GM21786 (cell line): ENCODE measurements around the gene NUAK2.
A peak's percentile ranks its signal among the peaks of the same experiment; 100 is the strongest.

Experiments used
- ATAC-seq: cut with Tn5 transposase; IDR thresholded peaks from one replicate; pipeline ENCODE4 v1.9.1; 2021; ENCODE audit not compliant: unreplicated experiment

The NUAK2 gene

GRCh38 chr1:205319081-205320018 is 2.2 kb downstream of the NUAK2 start:
- no peak for ATAC-seq

DNA sequence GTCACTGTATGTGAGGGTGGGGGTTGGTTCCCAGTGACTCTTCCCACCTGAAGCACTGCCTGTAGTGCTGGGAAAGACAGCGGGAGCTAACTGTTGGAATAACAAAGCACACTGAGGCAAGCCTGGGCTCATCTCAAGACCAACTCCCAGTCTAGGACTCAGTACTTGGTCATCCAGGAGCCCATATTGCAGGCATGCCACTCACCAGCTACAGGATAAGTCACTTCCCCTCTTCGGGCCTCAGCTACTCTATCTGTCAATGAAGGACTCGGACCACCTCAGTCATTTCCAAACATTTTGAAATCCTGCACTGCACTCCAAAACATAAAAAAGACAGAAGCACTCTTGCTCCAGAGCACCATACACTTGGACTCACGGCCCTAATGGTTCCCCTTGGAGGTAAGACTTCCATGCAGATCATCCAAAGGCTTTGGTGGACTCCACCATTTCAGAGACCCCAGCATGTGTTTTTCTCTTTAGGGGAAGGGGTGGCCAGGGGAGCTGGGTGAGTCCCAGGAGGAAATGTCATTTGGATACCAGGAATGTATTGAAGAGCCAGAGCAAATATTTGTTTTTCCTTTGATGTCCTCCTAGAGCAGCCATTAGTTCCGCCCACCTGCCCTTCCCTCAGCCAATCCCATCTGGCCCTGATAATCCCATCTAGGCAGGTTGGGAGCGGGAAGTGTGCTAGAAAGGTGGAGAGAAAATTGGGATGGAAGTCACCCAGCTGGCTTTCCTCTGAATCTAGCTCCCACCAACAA is 3.1 kb downstream of the NUAK2 start:
- ATAC-seq = no peak

GRCh38 chr1:205317311-205317917 is 4.1 kb downstream of the NUAK2 start:
- no peak for ATAC-seq

DNA sequence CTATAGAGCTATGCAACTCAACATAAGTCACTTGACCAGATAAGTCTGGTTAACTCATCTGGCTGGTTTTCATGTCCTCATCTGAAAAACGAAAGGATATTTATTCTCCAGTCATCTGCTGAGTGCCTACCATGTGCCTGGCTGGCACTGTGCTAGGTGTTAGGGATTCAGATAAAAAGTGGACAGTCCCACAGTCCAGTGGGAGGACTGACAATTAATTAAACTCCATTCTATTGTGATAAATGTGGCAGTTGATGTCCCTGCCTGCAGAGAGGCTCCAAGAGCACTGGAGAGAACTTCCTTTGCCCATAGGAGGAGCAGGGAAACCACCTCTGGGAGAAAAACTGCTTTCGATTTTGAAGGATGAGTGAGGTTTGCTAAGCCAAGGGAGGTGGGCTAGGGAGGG is 5.4 kb downstream of the NUAK2 start:
- no peak for ATAC-seq

DNA sequence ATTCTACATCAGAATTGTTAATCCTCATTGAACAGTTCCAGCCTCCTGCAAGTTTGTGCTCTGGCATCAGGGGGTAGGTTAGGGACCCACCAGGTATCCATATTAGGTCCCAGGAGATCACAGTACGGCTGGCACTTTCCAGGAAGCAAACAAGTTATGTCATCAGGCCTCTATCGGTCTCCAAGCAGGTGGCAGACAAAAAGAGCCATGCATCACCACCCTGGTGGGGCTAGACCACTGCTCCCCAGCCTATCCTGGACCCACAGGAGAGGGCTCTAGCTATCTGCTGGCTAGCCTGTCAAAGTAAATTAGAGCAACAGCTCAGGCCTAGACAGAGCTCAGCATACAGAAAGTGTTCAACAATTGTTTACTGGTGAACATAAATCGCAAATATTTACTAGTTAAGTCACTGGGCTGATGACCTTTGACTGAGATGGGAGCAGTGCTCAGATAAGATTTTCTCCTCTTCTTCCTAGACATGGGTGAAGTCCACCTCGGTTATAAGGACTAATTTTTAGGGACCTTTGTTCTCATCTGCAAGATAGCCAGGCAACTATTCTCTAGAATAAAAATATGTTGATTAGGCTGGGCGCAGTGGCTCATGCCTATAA is 6.4 kb downstream of the NUAK2 start:
- no peak for ATAC-seq

DNA sequence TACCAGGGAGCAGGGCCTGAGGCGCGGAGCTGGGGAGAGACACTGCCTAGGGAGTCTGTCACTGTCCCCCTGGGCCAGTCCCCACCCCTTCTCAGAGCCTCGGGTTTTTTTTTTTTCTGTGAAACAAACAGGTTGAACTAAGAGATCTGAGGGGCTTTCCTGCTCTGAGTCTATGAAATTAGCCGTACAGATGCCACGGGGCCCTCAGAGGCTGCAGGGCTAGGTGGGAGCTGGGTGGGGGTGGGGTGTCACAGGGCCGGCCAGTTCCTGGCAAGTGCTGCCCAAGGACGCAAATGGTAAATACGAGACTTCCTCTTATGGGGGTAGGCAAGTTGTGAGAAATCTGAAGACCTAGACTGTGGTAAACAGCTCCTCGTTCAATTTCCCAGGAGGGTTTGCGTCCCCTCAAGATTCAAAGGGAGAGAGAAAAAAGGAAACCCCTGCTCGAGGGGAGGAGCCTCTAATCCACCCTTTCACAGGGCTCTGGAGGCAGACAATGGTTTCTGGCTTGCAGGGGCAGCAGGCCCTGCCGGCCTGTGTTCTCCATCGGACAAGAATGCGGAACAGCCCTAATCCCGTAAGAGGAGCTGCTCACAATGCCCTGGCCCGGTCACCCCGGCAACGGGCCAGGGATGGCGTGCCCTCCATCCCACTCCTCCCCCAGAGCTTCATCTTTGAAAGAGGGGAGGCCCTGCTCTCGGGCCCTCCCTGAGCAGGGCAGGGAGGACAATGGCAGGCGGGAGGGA is 7.8 kb downstream of the NUAK2 start:
- peak; percentile 55 for ATAC-seq

- ATAC-seq = no peak
These were observed 8.5 kb downstream of the NUAK2 start for GRCh38 chr1:205312866-205313562.

DNA sequence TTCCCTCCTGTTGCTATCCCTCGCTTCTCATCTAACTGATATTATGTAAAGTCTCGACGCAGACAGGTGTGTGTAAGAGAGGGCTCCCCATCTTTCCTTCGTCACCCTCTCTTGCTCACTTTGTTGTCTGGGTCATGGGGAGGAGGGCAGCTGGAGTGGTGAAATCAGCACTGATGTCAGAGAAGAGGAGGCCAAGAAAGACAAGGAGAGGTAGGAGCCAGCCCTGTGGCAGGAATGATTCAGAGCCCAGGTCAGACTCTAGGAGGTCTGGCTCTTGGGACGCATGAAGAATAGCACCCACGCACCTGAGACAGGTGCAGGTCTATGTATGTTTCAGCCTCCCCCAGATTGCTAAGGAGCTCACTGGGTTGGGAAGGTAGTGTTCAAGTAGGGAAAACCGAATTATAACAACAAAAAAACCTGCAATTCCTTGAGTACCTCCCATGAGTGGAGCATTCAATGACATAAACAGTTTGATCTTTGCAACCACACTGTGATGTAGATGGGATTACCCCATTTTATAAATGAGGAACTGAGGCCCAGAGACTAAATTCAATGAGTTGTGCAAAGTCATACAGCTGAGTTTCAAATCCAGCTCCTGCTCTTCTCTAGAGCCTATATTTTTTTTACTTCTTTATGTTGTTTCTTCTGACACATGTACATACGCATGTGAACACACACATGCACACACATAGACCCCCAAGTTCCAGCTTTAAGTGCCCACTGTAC is 10.4 kb downstream of the NUAK2 start:
- no peak for ATAC-seq

DNA sequence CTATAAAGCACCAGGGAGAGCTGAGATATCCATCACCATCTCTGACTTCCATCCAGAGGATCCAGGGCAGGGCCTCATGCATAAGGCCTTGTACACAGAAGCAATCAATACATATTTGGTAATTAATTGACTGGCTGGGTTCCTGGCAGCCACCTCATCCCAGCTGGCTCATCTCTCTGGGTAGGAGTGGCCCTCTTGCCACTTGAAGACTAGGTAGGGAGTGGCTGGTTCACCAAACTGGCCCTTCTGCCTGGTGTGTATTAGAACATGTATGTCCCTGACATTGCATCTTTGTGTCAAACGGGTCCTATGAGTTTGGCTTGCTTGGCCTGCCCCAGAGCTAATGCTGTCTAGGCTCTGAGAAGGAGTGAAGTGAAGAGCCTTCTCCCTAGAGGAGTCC is 11.8 kb downstream of the NUAK2 start:
- no peak for ATAC-seq

DNA sequence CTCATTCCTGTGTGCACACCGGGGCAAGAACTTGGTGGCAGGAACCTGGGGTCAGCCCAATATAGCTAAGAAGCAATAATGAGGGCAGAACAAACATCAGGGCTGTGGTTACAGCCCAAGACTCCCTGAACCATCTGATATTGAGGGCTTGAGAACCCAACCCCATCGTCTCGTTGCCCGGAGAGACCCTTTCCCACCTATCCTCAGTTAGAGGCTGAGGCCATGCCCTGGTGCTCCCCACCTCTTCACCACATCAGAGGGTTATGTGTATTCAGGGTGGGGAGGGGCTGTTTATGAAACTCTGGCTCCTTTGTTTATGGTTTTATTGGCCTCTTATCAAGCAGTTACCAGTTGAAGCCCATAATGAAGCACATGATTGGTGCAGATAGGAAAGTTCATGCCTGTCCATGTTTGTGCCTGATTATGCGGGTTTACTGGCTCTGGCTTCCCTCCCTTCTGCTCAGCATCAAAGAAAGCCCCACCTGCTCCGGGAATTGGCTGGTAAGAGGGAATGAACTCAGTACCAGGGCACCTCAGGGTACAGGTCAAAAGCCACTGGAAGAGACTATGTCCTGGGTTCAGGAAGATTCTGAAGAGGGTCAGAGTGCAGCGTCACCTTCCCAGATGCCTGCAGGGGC is 14.5 kb downstream of the NUAK2 start:
- no peak for ATAC-seq

DNA sequence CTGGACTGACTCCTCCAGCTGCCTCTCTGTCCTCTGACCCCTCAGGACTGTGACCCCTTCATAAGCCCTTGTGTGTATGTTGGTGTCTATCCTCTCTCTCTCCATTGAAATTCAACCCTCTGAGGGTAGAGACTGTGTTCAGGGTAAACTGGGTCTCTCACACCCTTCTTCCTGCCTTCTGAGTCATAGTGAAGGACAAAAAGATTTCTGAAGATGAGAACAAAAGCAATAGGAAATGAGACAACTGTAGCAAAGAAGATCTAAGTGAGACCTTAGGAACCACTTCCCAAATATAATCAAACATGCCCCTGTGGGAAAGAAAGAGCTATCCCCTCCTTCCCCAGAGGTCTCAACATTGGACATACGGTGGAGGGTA is 16.9 kb downstream of the NUAK2 start:
- ATAC-seq = no peak

DNA sequence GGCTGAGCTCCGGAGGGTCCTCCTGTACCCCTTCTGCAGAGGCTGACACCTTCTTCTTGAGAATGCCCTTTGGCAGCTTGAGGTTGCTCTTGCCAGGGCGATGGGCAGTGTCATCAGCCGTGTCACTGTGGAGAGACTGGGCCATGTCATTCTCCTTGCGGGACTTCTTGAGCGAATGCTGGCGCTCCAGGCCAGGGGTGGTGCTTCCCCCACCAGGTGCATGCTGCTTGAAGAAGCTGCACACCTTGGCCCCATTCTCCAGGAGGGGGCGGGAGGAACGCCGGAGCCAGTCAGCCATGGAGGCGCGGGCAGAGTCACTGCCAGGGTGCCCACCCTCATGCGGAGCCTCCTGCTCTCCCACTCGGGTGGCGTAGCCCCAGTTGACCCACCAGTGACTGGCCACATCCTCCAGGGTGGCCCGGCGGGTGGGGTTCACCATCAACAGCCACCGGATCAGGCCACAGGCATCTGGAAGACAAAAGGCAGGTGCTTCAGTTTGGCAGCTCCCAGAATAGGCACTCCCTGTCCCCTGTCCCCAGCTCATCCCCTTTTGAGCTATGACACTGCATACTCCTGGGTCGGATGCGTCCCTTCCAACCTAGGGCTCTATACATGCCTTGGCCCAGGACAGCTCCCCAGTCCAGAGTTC is 17.4 kb downstream of the NUAK2 start:
- ATAC-seq = no peak

- no peak for ATAC-seq
These were observed 18.2 kb downstream of the NUAK2 start for GRCh38 chr1:205303247-205303888.

DNA sequence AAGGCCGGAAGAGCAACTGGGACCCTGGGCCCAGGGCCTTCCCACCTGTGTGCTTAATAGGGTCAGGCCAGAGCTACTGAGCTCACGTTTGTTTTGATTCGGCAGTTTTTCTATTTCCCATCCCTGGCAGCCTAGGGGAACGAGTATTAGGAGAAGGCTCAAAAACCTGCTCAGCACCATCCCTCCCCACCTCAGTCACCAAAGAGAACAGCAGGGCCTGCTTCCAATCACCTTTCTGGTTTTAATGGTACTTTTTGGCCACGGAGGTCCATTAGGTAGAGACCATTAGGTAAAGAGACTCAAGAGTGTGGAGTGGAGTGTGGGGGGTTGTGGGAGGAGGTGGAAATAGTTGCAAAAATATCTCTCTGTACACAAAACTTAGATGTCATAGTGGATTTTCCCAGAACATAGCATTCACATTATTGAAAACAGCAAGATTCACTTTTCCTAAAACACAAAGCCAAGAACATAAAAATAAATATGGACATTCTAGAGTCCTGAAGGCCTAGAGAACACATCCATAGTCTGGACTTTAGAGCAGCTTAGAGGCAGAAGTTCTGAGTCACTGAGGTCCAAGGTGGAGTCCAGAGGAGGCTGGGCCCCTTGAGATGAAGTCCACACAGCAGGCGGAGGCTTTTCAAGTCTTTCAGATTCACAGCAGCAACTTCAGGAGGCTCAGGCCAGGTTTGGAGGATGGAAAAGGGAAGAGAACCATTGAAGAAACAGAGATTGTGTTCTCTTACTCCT is 19.5 kb downstream of the NUAK2 start:
- no peak for ATAC-seq

DNA sequence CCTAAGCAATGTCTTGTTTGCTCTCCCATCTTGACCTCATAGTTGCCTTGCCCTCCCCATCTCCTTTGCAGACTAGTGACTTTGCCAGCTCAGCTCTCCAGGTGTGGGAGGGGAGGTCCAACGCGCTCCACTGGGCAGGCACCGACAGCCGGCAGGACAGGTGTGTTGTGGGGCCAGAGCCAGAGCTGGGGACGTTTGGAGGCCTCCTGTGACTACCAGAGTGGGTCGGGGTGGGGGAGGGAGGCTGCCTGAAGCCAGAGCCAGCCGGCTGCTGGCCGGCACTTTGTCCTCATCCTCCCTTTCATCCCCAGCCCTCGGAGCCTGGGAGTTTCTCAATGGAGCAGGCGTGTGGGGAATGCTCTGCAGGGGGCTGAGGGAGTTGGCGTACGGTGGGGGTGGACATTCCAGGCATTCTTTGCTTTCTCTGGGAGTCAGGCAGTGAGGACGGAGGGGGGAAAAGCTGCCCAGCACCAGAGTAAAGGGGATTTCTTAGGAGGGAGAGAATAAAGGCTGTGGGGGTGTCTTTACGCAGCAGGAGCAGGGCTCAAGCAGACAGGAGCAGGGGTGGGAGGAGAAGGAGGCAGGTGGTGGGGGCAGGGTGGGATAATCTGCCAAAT is 20.2 kb downstream of the NUAK2 start:
- ATAC-seq = no peak

DNA sequence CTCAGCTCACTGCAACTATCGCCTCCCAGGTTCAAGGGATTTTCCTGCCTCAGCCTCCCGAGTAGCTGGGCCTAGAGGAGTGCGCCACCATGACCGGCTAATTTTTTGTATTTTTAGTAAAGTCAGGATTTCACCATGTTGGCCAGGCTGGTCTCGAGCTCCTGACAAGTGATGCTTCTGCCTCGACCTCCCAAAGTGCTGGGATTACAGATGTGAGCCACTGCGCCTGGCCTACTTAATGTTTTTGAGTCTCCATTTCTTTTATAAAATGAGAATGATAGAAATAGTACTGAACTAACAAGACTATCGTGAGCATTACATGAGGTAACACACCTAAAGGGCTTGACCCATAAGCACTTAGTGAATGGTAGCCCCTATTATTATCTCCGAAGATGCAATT is 21.4 kb downstream of the NUAK2 start:
- no peak for ATAC-seq
